ENCODE data around the gene TPSG1.
"Not testable (repeated sequence)": the region's sequence is repeated elsewhere in the genome, so short reads cannot be mapped to it uniquely, and the experiment has no call there.

Gene TPSG1

DNA sequence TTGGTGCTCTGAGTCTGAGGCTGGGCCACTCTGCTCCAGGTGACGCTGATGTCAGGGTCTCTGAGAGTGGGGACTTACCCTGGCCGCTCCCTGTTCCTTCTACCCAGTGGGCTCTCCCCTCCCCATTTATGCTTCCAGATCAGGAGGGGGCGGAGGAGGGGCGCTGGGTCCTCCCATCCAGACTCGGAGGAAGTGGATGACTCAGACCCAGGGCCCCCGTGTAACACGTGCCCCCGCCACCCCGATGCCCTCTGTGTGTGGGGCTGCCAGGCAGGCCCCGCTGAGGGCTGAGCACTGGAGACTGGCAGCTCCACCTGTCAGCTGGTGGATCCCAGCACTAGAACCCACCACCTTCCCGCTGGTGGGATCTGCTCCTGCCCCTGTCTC is 5.0 kb upstream of the TPSG1 start, which contains the start of gene TPSB2:
TPSB2 (minus strand) TSS at position 101 of the 387 bp plus-strand sequence. CDS start 233 bp downstream, outside the sequence.
- DNase-seq: not testable (repeated sequence)

DNA sequence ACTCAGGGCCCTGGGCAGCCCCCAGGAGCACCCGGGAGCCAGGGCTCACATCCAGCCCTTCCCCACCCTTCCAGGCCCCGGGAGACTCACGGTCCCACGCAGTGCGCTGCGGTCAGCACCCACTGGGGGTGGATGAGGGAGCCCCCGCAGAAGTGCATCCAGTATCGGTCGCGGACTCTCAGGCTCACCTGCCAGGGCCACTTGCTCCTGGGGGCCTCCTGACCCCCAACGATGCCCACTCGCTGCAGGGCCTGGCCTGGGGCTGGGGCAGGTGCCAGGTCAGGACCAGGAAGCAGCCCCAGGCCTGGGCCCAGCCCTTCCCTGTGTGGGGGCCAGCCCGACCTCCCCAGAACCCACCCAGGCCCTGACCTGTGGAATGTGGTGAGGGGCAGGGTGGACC is 4.4 kb upstream of the TPSG1 start:
- DNase-seq: not testable (repeated sequence)

- not testable (repeated sequence) for DNase-seq
Observed at GRCh38 chr16:1228227-1228626, 3.2 kb upstream of the TPSG1 start.

DNA sequence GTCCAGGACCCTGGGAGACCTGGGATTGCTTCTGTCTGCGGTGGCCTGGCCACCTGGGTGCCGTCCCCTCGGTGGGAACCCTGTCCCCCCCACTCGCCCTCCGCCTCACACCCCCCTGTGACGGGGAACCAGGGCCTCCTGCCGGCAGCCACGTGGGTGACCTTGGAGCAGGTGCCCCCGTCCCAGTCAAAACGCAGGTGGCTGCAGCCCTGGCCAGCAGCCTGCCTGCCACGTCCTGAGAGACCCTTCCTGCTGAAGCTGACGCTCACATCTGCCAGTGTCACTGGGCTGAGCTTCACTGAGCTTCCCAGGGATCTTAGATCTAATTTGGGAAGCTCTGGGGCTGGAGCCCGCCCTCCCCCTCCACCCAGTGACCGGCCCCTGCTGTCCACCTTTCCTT is 1.6 kb upstream of the TPSG1 start:
- not testable (repeated sequence) for DNase-seq

GRCh38 chr16:1225728-1226311 is 752 bp upstream of the TPSG1 start:
- not testable (repeated sequence) for DNase-seq

GRCh38 chr16:1224558-1224957 is 510 bp downstream of the TPSG1 start:
- no peak for DNase-seq

DNA sequence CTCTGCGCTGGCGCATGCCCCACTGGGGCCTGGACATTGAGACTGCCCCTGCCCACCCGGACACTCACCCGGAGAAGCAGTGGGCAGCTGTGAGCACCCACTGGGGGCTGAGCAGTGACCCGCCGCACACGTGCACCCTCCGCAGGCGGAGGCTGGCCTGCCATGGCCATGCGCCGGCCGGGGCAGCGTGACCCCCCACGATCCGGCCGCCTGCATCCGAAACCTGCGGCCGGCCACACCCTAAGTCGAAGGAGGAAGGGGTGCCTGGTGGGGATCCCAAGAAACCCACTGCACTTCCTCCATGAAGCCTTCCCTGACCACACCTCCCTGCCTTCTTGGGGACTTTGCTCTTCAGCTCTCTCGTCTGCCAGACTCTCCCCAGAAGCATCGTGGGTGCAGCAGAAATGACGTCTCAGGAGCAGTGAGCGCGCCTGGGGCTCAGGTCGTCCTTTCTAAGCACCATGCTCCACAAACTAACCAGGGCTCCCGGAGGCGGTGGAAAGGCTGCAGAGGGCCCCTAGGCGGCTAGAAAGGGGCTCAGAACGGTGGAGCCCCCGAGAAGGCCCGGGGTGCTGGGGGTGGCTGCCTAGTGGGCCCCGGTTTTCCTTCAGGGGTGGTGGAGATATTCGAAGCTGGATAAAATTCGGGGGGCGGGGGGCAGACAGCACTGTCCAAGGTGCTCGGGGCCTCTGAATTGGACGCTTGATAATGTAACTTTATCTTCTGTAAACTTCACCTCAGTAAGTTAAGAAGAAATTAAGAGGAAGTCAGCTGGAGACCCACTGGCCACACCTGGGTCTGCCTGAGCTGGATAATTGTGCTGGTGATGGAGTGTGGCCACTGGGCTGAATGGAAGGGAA is 1.5 kb downstream of the TPSG1 start:
- no peak for DNase-seq

- no peak for DNase-seq
Observed at GRCh38 chr16:1222553-1223354, 2.3 kb downstream of the TPSG1 start.

- DNase-seq: no peak
Observed at GRCh38 chr16:1221628-1222552, 3.2 kb downstream of the TPSG1 start.

- no peak for DNase-seq
Observed at GRCh38 chr16:1220841-1221627, 4.0 kb downstream of the TPSG1 start.

- DNase-seq: no peak
Observed at GRCh38 chr16:1220098-1220728, 4.9 kb downstream of the TPSG1 start.

DNA sequence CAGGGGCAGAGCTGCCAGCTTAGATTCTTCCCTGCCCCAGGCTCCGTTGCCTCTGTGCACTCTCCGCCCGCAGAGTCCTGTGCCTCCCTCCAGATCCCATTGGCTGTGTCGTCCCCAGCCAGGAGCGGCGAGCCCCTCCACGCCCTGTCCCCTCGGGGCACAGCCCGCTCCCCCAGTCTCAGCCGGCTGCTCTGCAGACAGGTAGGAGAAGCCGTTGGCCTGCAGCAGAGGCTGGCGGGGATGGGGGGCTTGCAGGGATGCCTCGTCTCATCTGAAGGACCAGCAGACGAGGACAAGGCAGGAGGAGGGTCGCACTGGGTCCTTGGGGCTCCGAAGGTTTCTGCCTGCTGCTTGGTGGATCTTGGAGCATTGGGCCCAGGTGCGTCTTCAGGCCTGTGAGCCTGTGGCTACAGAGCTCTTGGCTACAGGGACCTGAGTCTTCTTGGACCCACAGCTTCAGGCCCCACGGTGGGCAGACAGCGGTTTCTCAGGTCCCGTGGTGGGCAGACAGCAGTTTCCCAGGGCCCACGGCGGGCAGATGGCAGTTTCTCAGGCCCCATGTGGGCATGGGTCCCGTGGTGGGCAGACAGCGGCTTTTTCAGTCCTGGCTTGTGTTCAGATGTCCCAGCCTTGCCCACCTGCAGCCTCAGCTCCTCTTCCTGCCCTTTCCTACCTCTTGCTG is 6.0 kb downstream of the TPSG1 start:
- DNase-seq: no peak

- no peak for DNase-seq
Observed at GRCh38 chr16:1218061-1218929, 6.8 kb downstream of the TPSG1 start.

DNA sequence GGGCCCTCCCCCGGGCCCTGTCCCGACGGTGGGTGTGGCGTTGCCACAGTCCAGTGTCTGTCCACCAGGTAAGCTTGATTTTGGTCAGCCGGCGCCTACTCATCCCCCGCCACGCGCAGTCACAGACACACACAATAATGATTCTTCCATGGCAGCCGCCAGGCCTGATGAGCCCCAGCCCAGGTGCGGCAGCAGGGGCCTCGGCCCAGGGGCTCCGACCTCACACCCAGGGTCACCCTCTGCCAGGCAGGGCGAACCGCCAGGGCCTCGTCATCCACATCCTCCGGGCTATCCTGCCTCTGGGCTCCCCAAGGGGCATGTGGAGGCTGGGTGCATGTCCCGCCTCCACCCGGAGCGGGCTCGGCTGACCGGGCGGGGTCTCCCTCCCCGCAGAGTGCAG is 7.5 kb downstream of the TPSG1 start:
- DNase-seq: no peak

- DNase-seq: no peak
Observed at GRCh38 chr16:1216681-1217400, 8.2 kb downstream of the TPSG1 start.

GRCh38 chr16:1216296-1216619 is 8.8 kb downstream of the TPSG1 start:
- no peak for DNase-seq

GRCh38 chr16:1215574-1216295 is 9.3 kb downstream of the TPSG1 start:
- no peak for DNase-seq

DNA sequence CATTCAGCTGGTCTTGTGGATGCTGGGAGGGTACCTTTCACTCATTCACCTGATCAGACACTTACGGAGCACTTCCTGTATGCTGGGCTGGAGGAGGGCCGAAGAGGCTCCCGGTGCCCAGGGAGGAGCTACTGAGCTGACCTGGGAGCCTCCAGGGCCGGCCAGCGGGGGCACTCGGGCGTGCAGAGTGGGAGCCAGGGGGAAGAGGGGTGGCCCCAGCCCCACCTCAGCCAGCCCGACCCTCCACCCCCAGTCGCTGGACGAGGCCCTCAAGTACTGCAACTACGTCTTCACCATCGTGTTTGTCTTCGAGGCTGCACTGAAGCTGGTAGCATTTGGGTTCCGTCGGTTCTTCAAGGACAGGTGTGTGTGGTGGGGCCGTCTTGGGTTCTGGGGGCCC is 10.3 kb downstream of the TPSG1 start:
- no peak for DNase-seq
